GF-D8 (cell line): ENCODE results near the gene GK2.

ENCODE experiments used
- DNase-seq: peaks from one replicate; lab custom pipeline; 2025; lab: John Stamatoyannopoulos, UW

Gene GK2

GRCh38 chr4:79408063-79408462 lies at the start of gene GK2:
Gene GK2 (minus strand): TSS chr4:79408228. CDS start chr4:79408200, 28 bp downstream.
- no peak for DNase-seq

GRCh38 chr4:79455216-79455615 lies 47.2 kb upstream of the GK2 start:
- DNase-seq = no peak

GRCh38 chr4:79454656-79455055 lies 46.6 kb upstream of the GK2 start:
- DNase-seq = no peak

GRCh38 chr4:79450053-79450452 lies 42.0 kb upstream of the GK2 start:
- no peak for DNase-seq

GRCh38 chr4:79446145-79446544 lies 38.1 kb upstream of the GK2 start:
- no peak for DNase-seq

- DNase-seq = no peak
Measured at GRCh38 chr4:79445371-79445781, 37.3 kb upstream of the GK2 start.

GRCh38 chr4:79442422-79442821 lies 34.4 kb upstream of the GK2 start:
- no peak for DNase-seq

GRCh38 chr4:79439489-79439888 lies 31.5 kb upstream of the GK2 start:
- DNase-seq = no peak

- no peak for DNase-seq
Measured at GRCh38 chr4:79431839-79432238, 23.8 kb upstream of the GK2 start.

- DNase-seq = no peak
Measured at GRCh38 chr4:79429113-79429903, 21.3 kb upstream of the GK2 start.

- no peak for DNase-seq
Measured at GRCh38 chr4:79426989-79427388, 19.0 kb upstream of the GK2 start.

GRCh38 chr4:79425586-79425985 lies 17.6 kb upstream of the GK2 start:
- DNase-seq = no peak

- no peak for DNase-seq
Measured at GRCh38 chr4:79421483-79421882, 13.5 kb upstream of the GK2 start.

- DNase-seq = no peak
Measured at GRCh38 chr4:79413886-79414285, 5.9 kb upstream of the GK2 start.

- DNase-seq = no peak
Measured at GRCh38 chr4:79413032-79413885, 5.2 kb upstream of the GK2 start.

- DNase-seq = no peak
Measured at GRCh38 chr4:79404666-79405065, 3.4 kb downstream of the GK2 start.

GRCh38 chr4:79403356-79403755 lies 4.7 kb downstream of the GK2 start:
- no peak for DNase-seq

- no peak for DNase-seq
Measured at GRCh38 chr4:79402332-79402851, 5.6 kb downstream of the GK2 start.

- DNase-seq = no peak
Measured at GRCh38 chr4:79399076-79399475, 9.0 kb downstream of the GK2 start.

- no peak for DNase-seq
Measured at GRCh38 chr4:79397951-79398350, 10.1 kb downstream of the GK2 start.

- DNase-seq = no peak
Measured at GRCh38 chr4:79396794-79397193, 11.2 kb downstream of the GK2 start.

- no peak for DNase-seq
Measured at GRCh38 chr4:79395841-79396240, 12.2 kb downstream of the GK2 start.

GRCh38 chr4:79390890-79391289 lies 17.1 kb downstream of the GK2 start:
- DNase-seq = no peak
